ENCODE measurements around the gene AGT.
A peak's percentile ranks its signal among the peaks of the same experiment; 100 is the strongest.
"Not testable (repeated sequence)": the region's sequence is repeated elsewhere in the genome, so short reads cannot be mapped to it uniquely, and the experiment has no call there.

Gene AGT

DNA sequence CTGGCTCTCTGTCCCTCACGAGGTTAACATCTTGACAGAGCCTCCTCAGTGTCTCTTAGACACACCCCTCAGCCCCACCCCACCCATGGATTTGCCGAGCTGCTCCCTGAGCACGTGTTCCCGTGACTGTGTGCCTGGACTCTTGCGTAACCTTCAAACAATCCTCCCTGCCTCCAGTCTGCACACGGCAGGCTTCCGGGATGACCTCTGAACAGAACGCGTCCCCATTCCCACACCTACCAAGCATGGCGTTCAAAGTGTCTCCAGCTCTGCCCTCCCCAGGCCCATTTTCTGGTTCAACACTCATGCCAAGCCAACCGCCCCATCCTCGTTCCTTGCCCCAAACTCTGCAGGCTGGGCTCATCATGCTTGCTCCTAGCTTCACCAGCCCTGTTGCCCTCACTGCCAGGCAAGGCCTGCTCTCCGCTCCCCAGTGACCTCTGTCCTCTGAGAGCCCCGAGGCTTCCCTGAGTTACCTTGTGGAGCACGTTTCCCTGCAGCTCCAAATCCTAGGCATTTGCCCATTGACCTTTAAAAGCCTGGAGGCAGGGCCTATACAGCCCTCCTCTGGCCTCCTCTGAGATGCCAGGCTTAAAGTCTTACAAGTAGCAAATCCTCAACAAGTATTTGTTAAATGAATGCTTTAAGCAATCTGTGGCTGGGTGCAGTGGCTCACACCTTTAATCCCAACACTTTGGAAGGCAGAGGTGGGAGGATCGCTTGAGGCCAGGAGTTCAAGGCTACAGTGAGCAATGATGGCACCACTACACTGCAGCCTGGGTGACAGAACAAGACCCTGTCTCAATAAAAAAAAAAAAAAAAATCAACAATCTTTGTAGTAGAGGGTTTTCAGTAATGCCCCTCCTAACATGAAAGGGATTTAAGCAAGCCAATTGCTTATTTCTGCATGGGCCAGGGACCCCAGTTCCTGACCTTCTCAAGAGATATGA, 5.0 kb downstream of the AGT start:
- DNase-seq = no peak

DNA sequence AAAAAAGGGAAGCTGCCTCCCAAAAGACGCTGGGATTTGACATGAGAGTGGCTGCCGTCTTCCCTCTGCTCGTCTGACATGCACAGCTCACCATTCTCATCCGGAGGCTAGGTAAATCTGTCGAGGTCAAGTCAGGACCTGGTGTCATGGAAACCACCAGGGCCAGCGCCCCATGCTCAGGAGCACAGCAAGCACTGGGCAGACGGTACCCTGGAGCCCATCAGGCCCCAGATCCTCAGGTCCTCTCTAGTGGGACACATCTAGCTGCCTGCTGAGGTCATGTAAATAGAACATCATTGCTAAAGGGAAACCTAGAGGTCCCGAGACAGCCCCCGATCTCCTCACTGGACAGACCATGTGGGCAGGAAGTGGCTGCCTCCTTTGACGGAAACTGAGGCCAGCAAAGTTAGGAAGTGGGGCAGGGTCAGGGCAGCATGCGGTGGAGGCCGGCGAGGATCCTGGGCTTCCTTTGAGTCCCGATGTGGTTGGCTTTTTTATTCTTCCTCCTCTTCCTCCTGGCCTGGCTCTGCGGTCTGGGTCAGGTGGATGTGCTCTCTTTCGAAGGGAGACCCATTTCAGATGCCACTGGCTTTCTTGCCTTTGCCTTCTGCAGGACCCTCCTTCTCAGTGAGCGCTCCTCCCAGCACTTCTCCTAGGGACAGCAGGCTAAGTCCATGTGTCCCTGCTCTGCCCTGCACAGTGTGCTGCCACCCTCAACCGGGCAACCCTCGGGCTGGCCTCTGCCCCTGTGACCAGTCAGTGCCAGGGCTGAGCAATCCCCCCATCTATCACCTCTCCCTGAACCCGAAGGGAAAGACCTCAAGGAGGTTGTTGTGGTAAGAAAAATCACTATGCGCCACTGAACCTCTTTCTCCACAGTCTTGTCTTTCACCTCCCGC, 5.9 kb downstream of the AGT start:
- DNase-seq = no peak

DNA sequence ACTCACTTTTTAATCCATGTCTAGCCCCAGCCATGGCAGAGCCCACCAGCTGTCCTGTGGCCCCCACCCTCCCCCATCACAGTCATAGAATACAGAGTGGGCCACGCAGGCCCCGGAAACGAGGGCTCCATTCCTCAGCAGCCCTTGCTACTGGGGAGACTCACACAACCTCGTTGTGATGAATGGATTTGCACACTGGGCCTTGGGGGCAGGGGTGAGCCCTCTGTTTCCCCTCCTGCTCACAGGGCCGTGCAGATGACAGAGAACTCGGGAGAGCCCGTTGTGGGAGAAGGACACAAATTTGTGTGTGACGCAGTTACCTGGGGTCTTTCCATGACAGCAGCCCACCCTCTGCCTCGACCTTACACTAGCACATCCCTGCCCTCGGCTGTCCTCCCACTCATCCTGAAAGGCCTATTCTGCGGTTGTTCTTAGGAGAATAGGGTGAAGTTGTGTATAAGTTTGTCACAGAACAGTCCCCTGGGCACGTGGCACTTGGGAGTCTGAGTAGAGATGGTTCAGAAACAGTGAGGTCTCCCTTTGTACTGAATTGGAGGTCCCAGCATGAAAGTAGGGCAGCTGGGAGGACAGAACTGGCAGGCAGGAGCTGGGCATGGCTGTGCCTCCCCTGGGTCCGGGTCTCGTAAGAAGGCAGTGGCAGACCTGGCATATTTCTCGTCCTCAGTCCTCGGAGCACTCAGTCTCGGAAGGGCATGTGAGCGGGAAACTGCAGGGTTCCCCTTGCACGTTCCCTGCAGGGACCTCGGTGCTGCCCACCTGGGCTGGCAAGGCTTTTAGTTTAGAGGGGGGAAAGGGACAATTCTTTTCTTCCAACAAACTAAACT, 6.8 kb downstream of the AGT start:
- DNase-seq = no peak

DNA sequence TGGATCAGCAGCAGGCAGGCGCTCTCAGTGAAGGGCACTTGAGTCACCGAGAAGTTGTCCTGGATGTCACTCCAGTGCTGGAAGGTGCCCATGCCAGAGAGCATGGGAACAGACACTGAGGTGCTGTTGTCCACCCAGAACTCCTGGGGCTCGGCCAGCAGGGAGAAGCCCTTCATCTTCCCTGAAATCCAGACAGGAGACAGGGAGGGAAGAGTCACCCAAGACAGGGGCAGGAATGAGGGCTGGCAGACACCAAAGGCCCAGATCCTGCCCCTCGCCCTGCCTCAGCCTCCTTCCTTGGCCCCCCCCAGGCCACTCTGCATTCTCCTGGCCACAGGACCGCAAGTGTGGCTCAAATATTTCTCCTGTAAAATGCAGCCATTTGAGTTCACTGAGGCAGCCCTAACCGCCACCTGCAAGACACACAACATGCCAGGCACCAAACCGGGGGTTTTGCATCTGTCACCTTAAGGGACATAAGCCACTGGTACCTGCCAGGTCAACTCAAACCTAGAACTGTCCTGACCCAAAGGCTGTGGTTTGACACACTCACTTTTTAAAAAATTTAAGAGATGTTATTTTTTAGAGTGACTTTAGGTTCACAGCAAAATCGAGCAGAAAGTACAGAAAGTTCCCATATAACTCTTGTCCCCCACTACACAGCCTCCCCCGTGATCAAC, 7.8 kb downstream of the AGT start:
- DNase-seq = no peak

DNA sequence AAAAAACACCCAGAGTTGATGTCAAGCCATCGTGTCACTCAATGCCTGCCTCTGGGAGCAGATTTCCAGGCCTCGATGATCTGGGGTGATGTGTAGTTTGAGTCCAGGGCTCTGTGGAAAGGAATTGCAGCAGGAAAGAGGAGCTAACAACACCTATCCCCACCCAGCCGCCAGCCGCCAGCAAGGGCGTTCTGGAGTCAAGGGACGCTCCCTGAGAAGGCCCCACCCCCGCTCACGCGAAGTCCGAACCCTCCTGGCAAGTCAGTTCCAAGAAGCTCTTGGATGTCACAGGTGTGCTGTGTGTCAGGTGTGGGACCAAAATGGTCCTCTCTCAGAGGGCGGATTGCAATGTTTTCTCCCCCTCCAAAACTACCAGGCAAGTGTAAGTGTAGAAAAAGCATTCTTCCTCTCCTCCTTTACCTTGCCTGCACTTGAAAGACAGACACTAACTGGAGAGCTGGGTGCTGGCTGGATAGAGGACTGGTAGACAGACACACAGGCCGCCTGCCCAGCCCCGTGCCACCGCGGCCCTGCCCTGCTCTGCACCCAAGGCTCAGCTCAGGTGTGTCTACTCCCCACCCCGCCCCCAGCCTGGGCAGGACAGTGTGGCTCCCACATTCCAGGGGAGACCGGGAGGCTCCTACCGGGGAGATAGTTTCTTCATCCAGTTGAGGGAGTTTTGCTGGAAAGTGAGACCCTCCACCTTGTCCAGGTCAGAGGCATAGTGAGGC, 8.5 kb downstream of the AGT start:
- no peak for DNase-seq

DNA sequence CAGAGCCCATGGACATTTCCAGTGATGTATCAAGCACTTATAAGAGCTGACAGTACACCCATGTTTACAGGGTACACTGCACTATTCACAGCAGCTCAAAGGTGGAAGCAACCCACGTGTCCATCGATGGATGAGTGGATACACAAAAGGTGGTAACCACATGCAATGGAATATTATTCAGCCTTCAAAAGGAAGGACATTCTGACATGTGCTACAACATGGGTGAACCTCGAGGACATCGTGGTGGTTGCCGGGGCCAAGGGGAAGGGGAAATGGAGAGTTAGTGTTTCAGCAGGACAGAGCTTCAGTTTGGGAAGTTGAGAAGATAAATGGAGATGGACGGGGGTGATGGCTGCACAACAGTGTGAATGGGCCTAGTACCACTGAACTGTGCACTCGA, 9.1 kb downstream of the AGT start:
- no peak for DNase-seq

DNA sequence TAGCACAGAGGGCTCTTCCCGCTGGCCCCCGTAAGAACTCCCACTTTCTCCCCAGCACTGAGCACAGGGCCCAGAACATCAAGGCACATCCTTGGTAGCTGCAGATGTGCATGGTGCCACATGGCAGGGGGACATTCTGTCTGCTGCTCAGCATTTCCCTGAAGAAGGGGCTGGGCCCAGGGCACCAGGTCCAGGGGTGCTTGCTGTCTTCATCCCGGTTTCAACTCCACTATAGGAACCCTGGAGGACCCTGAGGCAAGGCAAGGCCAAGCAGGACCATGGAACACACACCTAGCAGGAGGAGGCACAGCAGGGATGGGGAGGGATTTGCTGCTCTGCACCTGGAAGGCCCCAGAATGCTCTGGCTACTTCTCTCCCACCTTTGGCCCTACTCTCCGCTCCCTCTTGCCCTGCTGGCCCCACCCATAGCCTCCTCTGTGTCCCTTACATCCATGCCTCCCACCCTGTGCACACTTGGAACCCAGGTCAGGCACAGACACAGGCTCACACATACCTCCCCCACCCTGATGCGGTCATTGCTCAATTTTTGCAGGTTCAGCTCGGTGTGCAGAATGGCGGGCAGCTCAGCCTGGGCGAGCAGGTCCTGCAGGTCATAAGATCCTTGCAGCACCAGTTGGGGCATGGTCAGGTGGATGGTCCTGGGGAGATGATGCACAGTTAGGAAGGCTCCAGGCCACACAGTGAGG, 10.1 kb downstream of the AGT start:
- no peak for DNase-seq

DNA sequence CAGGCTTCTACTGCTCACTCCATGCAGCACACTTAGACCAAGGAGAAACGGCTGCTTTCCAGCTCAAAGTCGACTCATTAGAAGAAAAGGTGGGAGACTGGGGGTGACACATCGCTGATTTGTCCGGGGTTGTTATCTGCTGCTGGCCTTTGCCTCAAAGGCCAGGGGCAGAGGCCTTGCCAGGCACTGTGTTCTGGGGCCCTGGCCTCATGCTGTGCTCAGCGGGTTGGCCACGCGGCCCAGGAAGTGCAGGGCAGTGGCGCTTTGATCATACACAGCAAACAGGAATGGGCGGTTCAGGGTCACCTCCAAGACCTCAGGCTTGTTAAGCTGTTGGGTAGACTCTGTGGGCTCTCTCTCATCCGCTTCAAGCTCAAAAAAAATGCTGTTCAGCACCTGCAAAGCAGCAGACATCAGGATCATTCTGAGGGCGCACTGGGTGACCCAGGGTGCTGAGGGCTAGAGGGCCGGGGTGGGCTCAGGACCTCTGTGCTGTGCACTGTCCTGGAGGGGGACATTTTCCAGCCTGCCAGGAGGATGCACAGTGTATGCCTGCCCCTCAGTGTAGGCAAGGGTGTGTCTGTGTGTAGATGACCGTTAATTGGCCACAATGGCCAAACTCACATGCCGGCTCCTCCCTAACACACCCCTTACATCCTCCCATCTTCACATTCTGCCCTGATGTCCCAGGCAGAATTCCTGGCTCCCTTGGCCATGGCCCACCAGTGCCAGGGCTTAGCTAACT, 10.8 kb downstream of the AGT start:
- DNase-seq = peak; percentile 49

DNA sequence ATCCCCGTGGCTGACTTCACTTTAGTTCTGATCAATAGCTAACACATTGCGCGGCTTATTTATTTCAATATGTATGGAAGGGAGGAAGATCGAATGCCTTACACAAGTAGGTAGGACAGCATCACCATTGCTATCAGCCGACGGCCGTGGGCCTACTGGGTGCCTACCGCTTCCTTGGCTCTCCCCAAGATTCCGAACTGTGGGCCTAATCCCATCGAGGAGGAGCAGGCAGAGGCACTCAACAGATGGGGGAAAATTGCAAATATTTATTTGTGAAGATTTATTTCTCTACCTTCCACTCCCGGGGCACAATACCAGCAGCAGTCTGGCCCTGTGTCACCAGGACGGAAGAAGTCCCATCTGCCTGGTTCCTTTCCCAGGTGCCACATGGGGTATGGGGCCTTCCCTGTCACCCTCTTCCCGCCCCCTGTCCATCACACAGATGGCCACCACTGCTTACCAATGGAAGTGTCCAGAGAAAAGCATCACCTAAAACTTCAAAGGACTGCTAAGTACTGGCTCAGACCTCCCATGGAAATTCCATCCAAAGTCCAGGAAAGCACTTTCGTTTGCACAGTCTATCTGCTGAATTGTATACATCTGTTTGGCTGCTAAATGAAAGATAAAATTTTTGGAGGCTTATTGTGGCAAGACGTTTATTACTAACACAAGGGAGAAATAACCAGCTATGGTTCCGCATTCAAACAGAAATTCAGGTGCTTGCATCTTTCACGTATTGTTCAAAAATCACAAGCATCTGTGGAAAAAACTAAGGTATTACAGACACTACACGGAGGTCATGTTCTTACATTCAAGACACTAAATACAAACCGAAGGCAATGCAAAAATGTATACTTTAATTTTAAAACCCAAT, 11.8 kb downstream of the AGT start:
- DNase-seq = no peak

DNA sequence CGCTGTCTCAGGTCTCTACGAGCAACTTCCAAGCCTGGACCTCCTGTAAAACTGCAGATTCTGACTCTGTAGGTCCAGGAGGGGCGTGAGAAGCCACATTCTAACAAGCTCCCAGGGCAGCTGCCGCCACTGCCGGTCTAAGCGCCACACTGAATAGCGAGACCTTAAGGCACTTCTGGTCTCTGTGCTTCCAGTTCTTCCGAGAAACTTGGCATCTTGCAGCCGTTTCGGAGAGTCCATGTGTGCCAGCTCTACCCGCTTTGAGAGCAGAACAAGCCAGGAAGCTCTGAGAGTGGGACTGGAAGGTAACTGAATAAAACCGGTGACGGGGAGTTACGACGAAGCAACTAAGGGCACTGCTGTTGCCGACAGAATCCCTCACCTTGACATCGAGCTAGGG, 12.5 kb downstream of the AGT start:
- DNase-seq = no peak

DNA sequence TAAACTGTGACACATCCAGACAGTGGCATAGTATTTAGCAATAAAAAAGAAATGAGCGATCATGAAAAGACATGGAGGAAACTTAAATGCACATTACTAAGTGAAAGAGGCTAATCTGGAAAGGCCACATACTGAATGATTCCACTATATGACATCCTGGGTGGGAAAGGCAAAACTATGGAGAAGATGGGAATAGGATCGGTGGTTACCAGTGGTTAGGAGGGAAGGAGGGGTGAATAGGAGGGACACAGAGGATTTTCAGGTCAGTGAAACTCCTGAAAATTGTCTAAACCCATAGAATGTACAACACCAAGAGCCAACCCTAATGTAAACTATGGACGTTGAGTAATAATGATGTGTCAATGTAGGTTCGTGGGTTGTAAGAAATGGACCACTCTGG, 13.8 kb downstream of the AGT start:
- no peak for DNase-seq

DNA sequence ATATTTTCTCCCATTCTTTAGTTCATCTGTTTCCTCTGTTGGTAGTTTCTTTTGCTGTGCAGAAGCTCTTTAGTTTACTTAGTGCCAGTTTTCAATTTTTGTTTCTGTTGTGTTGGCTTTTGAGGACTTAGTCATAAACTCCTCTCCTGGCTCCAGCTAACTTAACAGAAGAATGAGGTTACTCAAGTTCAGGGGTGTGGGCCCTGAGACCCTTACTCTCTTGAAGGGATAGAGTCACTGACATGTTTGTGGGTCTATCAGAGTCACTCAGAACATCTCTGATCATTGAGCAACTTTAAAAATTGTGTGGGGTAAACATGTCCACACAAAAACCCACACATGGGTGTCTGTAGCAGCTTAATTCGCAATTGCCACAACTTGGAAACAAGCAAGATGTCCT, 14.2 kb downstream of the AGT start:
- DNase-seq = no peak

DNA sequence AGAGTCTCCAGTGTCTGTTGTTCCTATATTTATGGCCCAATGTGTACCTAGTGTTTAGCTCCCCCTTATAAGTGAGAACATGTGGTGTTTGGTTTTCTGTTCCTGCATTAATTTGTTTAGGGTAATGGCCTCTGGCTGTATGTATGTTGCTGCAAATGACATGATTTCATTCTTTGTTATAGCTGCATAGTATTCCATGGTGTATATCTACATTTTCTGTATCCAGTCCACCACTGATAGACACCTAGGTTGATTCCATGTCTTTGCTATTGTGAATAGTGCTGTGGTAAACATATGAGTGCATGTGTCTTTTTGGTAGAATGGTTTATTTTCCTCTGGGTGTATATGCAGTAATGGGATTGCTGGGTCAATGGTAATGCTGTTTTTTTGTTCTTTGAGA, 15.0 kb downstream of the AGT start:
- not testable (repeated sequence) for DNase-seq

DNA sequence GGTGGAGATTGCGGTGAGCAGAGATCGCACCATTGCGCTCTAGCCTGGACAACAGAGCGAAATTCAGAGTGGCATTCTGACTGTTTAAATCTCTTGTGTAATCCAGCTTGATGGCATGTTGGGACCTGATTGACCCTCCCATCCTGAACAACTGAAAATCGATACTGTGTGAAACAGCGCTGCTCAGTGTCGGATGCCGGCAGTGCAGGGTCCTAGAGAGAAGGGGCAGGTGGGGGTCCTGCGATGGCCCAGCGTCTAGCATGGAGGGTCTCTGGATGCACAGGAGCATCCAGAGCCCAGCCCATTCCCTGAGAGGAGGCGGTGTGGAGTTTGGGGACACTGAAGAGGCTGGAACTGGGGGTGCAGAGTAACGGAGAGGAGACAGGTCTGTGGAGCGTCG, 15.8 kb downstream of the AGT start:
- DNase-seq = no peak

DNA sequence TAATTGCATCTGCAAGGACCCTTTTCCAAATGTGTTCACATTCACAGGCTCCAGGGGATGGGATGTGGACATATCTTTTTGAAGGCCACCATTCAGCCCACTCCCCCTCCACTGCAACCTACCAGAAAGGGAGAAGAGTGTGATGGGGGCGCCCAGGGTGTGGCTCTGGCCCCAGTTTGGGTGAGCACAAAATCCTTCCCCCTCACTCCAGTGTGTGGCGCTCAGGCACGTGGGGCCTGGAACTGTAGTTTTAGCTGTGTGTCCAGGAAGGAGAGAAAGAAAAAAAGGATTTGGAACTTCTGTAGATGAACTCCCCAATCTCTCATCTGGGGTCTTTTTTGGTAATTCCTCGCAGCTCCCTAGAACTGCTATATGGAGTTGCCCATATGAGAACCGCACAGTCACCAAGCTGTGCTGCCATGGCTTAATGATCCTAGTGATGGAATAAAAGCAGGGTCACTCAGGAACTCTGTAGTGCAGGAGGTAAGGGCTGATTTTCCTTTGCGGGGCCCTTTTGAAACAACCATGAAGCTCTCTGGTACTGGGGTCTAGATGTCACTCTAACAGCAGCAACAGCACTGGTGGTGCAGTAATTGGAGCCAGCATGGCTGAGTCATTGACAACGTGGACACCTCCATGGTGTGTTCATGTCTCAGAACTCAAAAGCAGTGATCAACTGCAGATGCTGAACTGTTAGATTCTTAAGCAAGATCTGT, 17.0 kb downstream of the AGT start:
- no peak for DNase-seq

DNA sequence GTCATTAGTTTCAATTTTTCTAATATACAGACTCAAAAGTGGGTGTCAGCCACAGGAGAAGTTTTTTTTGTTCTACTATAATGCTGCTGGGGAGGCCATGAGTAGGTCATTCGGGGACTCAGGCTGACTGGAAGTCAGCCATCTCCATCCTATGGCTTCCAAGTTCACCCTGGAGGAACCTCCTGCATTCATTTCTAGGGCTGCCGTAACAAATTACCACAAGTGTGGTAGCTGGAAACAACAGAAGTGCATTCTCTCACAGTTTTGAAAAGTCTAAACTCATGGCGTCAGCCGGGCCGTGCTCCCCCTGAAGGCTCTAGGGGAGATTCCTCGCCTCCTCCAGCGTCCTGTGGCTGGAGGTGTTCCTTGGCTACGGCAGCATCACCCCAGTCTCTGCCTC, 17.7 kb downstream of the AGT start:
- no peak for DNase-seq

DNA sequence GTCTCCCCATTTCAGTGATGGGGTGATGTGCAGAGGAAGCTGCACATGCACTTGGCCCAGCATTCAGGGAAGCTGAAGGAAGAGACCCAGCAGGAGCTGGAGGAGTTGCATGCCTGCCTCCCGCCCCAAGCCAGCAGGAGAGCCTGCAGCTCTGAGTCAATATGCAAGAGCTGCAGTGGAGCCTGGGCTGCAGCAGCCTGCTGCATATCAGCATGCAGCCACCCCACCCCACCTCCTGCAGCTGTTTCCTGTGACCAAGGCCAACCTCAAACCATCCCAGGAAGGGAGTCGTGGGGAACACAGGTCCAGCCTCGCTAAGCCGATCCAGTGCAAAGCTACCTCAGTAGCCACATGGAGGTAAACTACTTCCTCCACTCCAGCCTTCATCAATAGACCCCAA, 18.9 kb downstream of the AGT start:
- DNase-seq = no peak

DNA sequence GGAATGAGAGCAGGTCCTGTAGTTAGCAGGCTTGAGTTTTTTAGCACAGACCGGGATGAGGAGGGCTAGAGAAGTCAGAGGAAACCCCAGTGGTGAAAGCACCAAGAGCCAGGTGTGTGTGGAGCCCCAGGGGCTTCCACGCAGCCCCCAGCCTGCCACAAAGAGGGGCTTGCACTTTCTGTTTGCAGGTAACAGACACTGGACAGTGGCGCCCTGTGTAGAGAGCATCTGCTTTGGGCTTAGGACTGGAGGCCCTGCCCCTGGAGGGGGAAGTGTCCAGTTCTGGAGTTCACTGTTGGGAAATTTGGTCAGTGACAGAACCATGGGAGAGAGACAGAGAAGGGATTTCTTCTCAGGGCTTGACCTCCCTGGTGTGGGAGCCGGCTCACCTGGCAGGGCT, 19.5 kb downstream of the AGT start:
- no peak for DNase-seq

All from right kidney (tissue), 1 donor.